Natural killer cell (primary cell): ENCODE data around the gene RARB. TPM values are rescaled to one million over a fixed set of nuclear protein-coding genes. Genes with fewer than 3 reads are reported as not detected.

Experiments used
- ATAC-seq, 3 donors: fragments of 150-1000 bp in 2 of 3; fragments of 200-7000 bp in 1 of 3; cut with Tn5 transposase; 1 replicate in 1 of 3; 2 replicates in 2 of 3; pipeline ENCODE4 v1.10.0; 2021; ENCODE audit warnings: mild to moderate bottlenecking in 2 of 3, moderate library complexity in 2 of 3
- DNase-seq, 2 donors: peaks; one replicate each; pipeline versions ENCODE4 v3.0.0 to v3.0.0-alpha.2; 2013 to 2021; ENCODE audit warnings: mixed read lengths in 1 of 2
- H3K27ac ChIP-seq: one replicate; pipeline ENCODE4 v1.5.1; 2013; ENCODE audit warnings: mild to moderate bottlenecking, low read length
- H3K27me3 ChIP-seq: one replicate; pipeline ENCODE4 v1.6.1; 2013; ENCODE audit warnings: low read length; ENCODE audit not compliant: control insufficient read depth, insufficient read depth
- H3K36me3 ChIP-seq: one replicate; pipeline ENCODE4 v1.6.1; 2013; ENCODE audit warnings: low read length; ENCODE audit not compliant: control insufficient read depth, insufficient read depth
- H3K4me1 ChIP-seq: one replicate; pipeline ENCODE4 v1.6.1; 2013; ENCODE audit warnings: low read length; ENCODE audit not compliant: control insufficient read depth, insufficient read depth
- H3K4me3 ChIP-seq: one replicate; pipeline ENCODE4 v1.5.1; 2013; ENCODE audit warnings: low read length
- H3K9me3 ChIP-seq: one replicate; pipeline ENCODE4 v1.6.1; 2013; ENCODE audit warnings: low read length; ENCODE audit not compliant: control insufficient read depth, insufficient read depth
- H3K27ac Mint-ChIP-seq, 2 donors: one replicate each; pipeline ENCODE4 v1.8.0; 2022; ENCODE audit warnings: mild to moderate bottlenecking in 2 of 2, mixed read lengths in 2 of 2, moderate library complexity in 1 of 2
- H3K27me3 Mint-ChIP-seq, 2 donors: one replicate each; pipeline ENCODE4 v1.8.0; 2022; ENCODE audit warnings: low read depth in 2 of 2, mixed read lengths in 2 of 2
- H3K36me3 Mint-ChIP-seq: one replicate; pipeline ENCODE4 v1.8.0; 2022; ENCODE audit warnings: mixed read lengths
- H3K4me1 Mint-ChIP-seq, 2 donors: one replicate each; pipeline ENCODE4 v1.8.0; 2022; ENCODE audit warnings: mixed read lengths in 2 of 2
- H3K4me3 Mint-ChIP-seq: one replicate; pipeline ENCODE4 v1.8.0; 2022; ENCODE audit warnings: mild to moderate bottlenecking, moderate library complexity, mixed read lengths
- H3K9me3 Mint-ChIP-seq, 2 donors: one replicate each; pipeline ENCODE4 v1.8.0; 2022; ENCODE audit warnings: mixed read lengths in 2 of 2
- WGBS: methylation state at CpG from one replicate; pipeline ENCODE4 v1.1.7; 2013; ENCODE audit warnings: missing lambda C conversion rate; ENCODE audit not compliant: insufficient coverage; 5-methylcytosine and 5-hydroxymethylcytosine counted together
- intact Hi-C: fragments of 100-400 bp; cut with micrococcal nuclease; formaldehyde crosslinking; loops from one replicate; pipeline ENCODE4 v1.14.2; 2022
- total RNA-seq, 4 donors: library from RNA; stranded (reverse); fragments of 120-200 nt in 1 of 4; gene quantifications; one replicate each; pipeline versions ENCODE4 v1.2.3 to v1.2.4, GENCODE V29; 2013 to 2022
- TF ChIP-seq, protein P1 (sequence below): fragments of 200-600 bp; IDR thresholded peaks from one replicate; pipeline ENCODE4 v1.8.0; 2022; ENCODE audit warnings: antibody characterized with exemption

The RARB gene
- total RNA-seq, 3 donors from 2014 or later (not counting 1 experiment from before 2014, with no cell fraction given), result not detected

DNA sequence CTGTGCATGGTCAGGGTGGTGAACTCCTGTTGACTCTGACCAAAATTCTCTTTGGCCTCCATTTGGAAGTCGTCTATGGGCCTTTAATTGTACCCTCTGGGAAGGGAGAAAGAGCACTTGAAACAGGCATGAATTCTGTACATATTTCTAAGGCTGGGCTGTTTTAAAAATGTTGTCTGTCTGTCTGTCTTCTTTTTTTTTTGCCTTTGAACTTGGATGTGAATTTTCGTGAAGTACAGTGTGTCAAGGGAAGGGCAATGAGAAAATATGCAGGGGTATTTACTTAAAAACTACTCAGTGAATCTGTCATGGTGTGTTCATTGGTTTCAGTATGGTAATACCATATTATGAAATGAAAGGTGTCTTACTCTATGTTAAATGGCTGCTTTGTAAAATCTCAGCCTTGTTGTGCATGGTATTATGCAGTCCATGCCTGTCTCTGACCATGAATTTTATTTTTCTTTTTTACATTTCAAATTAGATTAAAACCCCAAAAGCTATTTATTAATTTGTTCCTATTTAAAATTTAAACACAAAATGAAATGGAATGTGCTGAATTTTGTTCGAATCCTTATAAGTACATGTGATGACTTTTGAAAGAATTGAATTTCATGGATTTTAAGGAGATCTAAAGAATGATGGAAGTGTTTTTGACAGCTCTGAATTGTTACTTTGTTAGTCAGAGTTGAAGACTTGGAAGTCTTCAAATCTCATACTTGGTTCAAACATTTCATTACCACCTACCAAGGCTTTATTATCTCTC is 51.1 kb downstream of the RARB start:
- TF ChIP-seq, protein P1, sequence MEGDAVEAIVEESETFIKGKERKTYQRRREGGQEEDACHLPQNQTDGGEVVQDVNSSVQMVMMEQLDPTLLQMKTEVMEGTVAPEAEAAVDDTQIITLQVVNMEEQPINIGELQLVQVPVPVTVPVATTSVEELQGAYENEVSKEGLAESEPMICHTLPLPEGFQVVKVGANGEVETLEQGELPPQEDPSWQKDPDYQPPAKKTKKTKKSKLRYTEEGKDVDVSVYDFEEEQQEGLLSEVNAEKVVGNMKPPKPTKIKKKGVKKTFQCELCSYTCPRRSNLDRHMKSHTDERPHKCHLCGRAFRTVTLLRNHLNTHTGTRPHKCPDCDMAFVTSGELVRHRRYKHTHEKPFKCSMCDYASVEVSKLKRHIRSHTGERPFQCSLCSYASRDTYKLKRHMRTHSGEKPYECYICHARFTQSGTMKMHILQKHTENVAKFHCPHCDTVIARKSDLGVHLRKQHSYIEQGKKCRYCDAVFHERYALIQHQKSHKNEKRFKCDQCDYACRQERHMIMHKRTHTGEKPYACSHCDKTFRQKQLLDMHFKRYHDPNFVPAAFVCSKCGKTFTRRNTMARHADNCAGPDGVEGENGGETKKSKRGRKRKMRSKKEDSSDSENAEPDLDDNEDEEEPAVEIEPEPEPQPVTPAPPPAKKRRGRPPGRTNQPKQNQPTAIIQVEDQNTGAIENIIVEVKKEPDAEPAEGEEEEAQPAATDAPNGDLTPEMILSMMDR, result no peak
- H3K4me1 Mint-ChIP-seq, result no peaks in the 10 kb centered on the region
- H3K4me3 ChIP-seq, result no peak overlapping the region
- H3K9me3 Mint-ChIP-seq, result no peaks in the 10 kb centered on the region
- H3K36me3 ChIP-seq, result no peaks in the 10 kb centered on the region
- no peaks in the 10 kb centered on the region for H3K9me3 ChIP-seq
- WGBS, result 77% methylated on average over 3 of the region's 3 CpGs
- ATAC-seq (no peak), DNase-seq (no peak)
- no peaks in the 10 kb centered on the region for H3K4me1 ChIP-seq
- intact Hi-C loops, result no loop called here
- H3K27ac Mint-ChIP-seq, result no peak overlapping the region
- H3K4me3 Mint-ChIP-seq, result no peak overlapping the region
- H3K27ac ChIP-seq, result no peak overlapping the region
- no peaks in the 10 kb centered on the region for H3K36me3 Mint-ChIP-seq
- peaks cover 0 to 3% of the 10 kb centered on the region in 2 donors for H3K27me3 Mint-ChIP-seq
- H3K27me3 ChIP-seq, result no peaks in the 10 kb centered on the region

DNA sequence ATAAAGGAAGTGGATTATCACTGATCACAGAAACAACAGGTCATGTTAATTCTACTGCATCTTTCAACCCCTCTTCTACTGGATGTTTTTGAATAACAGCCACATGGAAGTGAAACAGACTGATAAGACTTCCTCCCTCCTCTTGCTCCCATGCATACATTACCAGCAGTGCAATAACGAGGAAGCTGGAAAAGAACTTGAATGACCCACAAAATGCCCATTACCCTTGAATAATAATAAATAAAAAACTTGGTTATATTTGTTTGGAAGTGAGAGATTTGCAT is 51.6 kb downstream of the RARB start:
- Mint-ChIP-seq H3K36me3 (no peaks in the 10 kb centered on the region), H3K27ac (no peak overlapping the region), H3K27me3 (peaks cover 0 to 3% of the 10 kb centered on the region in 2 donors), H3K4me3 (no peak overlapping the region), H3K9me3 (no peaks in the 10 kb centered on the region), H3K4me1 (no peaks in the 10 kb centered on the region)
- H3K9me3 ChIP-seq, result no peaks in the 10 kb centered on the region
- no peak overlapping the region for H3K4me3 ChIP-seq
- no peak overlapping the region for H3K27ac ChIP-seq
- ATAC-seq (no peak), DNase-seq (no peak)
- no peaks in the 10 kb centered on the region for H3K36me3 ChIP-seq
- intact Hi-C loops, result no loop called here
- TF ChIP-seq, protein P1, result no peak
- no peaks in the 10 kb centered on the region for H3K4me1 ChIP-seq
- no CpG with 5 or more reads among the region's 1 CpG for WGBS
- H3K27me3 ChIP-seq, result no peaks in the 10 kb centered on the region

DNA sequence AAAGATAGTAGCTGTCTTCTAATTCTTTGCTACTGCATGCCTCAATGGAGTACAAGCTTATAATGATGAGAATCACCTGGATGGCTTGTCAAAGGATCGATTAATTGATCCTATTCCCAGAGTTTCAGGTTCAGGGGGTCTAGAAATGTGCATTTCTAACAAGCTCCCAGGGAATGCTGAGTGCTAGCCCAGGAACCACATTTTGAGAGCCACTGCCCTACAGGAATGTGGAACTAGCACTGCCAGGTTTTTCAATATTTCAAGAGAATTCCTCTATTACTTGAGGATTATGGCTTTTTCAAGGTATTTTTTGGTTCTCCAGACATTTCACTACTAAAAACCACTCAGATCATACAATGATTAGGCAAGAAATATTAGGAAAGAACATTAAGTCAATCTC is 52.7 kb downstream of the RARB start:
- WGBS, result 93% methylated on average over 1 of the region's 1 CpG
- no peak overlapping the region for H3K27ac Mint-ChIP-seq
- no peaks in the 10 kb centered on the region for H3K36me3 Mint-ChIP-seq
- no peaks in the 10 kb centered on the region for H3K27me3 ChIP-seq
- intact Hi-C loops, result no loop called here
- no peaks in the 10 kb centered on the region for H3K36me3 ChIP-seq
- H3K4me3 ChIP-seq, result no peak overlapping the region
- H3K27me3 Mint-ChIP-seq, result peaks cover 0 to 3% of the 10 kb centered on the region in 2 donors
- TF ChIP-seq, protein P1, result no peak
- DNase-seq (no peak), ATAC-seq (no peak)
- no peaks in the 10 kb centered on the region for H3K4me1 ChIP-seq
- no peak overlapping the region for H3K4me3 Mint-ChIP-seq
- no peaks in the 10 kb centered on the region for H3K9me3 Mint-ChIP-seq
- H3K9me3 ChIP-seq, result no peaks in the 10 kb centered on the region
- no peaks in the 10 kb centered on the region for H3K4me1 Mint-ChIP-seq
- no peak overlapping the region for H3K27ac ChIP-seq

DNA sequence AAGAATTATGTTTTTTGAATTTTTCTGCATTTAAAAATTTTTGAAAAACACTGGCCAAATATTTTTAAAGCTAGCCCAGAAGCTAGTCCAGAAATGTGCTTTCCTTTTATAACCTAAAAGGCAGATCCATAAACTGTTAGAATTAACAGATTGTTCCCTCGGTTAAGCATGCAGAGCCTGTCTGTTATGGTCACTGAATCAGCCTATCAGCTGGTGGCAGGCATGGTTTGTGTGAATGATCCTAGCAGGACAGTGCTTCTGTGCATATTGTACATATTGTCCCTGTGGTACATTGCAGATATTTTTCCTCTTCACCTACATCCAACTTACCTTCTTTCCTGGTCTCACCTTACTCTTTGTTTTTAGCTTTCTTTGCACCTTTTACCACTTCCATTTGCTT is 53.3 kb downstream of the RARB start:
- Histone ChIP-seq H3K27me3 (no peaks in the 10 kb centered on the region), H3K36me3 (no peaks in the 10 kb centered on the region), H3K27ac (no peak overlapping the region), H3K9me3 (no peaks in the 10 kb centered on the region), H3K4me1 (no peaks in the 10 kb centered on the region), H3K4me3 (no peak overlapping the region)
- Mint-ChIP-seq H3K4me1 (no peaks in the 10 kb centered on the region), H3K27ac (no peak overlapping the region), H3K9me3 (no peaks in the 10 kb centered on the region), H3K27me3 (peaks cover 0 to 3% of the 10 kb centered on the region in 2 donors), H3K4me3 (no peak overlapping the region), H3K36me3 (no peaks in the 10 kb centered on the region)
- TF ChIP-seq, protein P1, result no peak
- ATAC-seq (no peak), DNase-seq (no peak)
- intact Hi-C loops, result no loop called here
- WGBS, result 57% methylated on average over 1 of the region's 1 CpG
